Measurements from ENCODE around the gene PTPMT1.

The PTPMT1 gene

DNA sequence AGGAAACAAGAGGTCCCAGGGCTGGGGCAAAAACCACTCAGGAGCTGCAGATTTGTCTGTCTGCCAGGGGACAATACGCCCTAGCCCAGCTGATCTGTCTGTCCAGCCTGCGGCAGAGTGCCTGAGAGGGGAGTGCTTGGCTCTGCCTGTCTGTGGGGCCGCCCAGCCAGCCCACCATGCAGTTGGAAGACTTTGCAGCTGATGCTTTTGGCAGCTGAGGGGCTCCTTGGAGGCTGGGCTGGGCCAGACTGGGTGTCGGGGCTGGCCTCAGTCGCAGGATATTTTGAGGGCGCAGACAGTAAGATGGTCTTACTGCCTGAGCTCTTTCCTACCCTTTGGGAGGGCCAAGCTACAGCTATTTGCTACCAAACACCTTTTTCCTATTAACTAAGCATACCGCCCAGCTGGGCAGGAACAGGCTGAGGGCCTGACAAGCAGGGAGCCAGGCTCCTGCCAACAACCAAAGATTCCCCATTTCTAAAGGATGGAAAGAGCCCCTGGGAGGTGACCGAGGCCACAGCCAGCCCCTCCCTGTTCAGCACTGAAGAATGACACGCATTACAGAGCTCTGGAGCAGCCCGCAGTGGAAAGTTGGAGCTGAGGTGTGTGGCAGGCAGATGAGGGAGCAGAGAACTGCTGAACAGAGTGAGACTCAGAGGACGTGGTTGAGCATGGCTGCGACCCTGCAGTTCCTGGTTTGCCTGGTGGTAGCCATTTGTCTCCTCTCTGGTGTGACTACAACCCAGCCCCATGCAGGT lies 20.9 kb downstream of the PTPMT1 start, which contains the start of gene FAM180B:
TSS of gene FAM180B (plus strand) at position 581 of the 758 bp plus-strand sequence. CDS start at position 672, 91 bp downstream.
- no peak for DNase-seq

- no peak for DNase-seq
These were observed 21.8 kb downstream of the PTPMT1 start for GRCh38 chr11:47587039-47587716.

DNA sequence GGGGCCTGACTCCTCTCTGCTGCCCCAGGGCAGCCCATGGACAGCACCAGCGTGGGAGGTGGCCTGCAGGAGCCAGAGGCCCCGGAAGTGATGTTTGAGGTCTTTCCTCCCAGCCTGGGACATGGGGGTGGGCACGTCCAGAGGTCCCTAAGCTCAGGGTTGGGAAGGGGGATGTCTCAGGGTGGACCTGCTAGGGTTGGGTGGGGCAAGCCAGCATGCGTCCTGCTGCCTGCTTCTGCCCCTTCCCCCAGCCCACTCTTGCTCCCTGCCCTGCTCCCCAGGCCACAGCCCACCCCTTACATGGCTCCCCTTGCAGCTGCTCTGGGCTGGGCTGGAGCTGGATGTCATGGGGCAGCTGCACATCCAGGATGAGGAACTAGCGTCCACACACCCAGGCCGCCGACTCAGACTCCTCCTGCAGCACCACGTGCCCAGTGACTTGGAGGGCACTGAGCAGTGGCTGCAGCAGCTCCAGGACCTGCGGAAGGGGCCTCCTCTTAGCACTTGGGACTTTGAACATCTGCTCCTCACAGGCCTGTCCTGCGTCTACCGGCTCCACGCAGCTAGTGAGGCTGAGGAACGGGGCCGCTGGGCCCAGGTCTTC lies 22.4 kb downstream of the PTPMT1 start:
- no peak for DNase-seq

GRCh38 chr11:47589118-47589517 lies 23.7 kb downstream of the PTPMT1 start:
- no peak for DNase-seq

DNA sequence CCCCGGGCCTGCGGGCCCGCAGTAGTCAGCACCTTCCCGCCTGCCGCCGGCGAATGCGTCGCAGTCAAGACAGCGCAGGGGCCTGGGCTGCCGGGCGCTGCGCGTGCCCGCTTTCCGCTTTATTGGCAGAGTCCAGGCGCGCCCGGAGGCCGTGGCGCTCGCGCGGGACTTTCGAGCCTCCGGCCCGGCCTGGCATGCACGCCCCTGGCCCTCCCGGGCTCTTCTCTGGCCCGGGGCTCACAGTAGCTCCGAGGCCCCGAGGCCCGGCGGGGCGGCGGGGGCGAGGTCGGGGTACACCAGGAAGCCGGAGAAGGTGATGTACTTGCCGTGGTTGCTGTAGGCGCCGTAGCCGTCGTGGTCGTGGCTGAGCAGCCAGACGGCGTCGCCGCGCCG lies 24.2 kb downstream of the PTPMT1 start:
- no peak for DNase-seq

DNA sequence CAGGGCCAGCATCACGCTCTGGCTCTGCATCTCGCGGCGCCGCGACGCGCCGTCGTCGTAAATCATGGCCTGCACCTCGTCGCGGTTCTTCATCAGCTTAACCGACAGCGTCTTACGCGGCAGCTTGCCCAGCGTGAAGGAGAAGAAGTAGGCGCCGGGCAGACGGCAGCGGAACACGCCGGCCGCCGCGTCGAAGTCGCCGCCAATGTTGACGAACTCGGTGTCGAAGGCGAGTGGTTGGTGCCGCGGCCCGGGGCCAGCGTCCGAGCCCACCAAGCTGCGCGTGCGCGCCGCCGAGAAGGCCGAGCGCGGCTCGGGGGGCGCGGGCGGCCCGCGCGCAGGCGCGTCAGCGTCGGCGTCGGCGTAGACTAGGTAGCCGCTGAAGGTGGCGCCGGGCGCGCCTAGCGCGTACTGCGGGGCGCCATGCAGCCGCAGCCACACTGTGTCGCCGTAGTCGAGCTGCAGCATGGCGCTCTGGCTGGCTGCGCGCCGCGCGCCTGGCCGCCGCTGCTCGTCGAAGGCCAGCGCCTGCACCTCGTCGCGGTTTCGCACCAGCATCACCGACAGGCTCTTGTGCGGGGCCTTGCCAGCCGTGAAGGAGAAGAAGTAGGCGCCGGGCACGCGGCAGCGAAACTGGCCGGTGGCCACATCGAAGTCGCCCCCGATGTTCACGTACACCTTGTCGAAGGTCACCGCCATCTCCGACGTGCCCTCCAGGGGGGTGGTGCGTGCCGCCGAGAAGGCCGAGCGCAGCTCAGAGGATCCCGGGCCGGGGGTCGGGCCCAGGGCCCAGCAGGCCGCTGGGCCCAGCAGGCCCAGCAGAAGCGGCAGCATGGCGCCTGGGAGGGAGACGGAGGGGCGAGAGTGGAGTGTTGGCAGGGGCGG lies 24.8 kb downstream of the PTPMT1 start:
- DNase-seq: no peak

DNA sequence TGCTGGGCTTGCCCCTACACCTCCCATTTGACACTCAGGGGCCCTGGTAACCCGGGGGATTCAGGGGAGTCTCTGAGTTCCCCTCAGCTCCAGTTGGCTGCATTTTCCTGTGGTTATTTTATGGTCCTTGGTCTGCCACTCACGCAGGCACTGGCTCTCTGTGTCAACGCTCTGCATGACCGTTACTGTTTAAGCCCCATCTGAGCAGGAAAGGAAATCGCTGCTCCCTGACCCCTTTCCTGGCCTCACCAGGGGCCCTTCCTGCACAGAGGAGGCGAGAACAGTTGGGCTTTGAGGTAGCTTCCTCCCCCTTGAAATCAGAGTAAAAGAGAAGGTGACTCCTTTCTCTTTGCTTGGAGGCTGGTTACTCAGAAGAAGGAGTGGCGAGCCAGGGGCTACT lies 26.4 kb downstream of the PTPMT1 start:
- DNase-seq: no peak

GRCh38 chr11:47592251-47592650 lies 26.9 kb downstream of the PTPMT1 start:
- no peak for DNase-seq

DNA sequence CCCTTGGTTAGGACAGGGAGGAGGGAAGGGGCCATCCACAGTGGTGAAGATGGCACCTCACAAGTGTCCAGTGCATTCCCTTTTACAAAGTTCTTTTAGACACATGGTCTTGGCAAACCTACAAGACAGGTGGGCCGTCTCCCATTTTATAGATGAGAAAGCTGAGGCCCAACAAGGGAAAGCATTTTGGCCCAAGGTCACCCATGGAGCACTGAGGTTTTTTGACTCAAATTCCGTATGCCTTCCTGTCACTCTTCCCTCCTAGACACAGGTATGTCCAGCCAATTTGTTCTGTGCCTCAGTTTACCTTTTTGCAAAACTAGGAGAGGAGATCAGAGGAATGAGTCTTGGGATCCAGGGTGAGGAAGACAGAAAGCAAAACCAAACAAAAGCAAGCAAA lies 27.6 kb downstream of the PTPMT1 start:
- DNase-seq: no peak

DNA sequence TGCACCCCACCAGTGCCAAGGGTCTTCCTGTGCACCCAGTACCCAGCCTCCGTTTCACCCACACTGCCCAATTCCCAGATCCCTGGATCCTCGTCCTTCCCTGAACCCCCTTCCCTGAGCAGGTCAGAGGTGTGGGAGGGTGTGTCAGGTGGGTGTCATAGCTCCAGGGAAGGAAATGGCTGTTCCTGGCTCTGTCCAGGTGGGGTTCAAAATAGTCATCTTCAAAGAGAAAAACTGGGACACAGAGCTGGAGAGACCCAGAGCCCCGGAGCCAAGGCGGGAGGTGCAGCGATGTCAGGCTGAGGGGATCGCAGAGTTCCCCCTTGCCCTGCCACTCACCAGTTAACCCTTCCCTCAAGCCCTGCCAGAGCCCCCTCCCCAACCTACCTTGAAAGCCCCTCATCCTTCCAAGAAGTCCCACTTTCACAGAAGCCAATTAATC lies 28.1 kb downstream of the PTPMT1 start:
- no peak for DNase-seq

- DNase-seq: no peak
These were observed 28.8 kb downstream of the PTPMT1 start, which contains the start of gene C1QTNF4 for GRCh38 chr11:47593934-47594855. C1QTNF4 (minus strand) TSS chr11:47594411; CDS start chr11:47590810, 3,601 bp downstream.

- DNase-seq: no peak
These were observed 29.6 kb downstream of the PTPMT1 start for GRCh38 chr11:47595029-47595428.

DNA sequence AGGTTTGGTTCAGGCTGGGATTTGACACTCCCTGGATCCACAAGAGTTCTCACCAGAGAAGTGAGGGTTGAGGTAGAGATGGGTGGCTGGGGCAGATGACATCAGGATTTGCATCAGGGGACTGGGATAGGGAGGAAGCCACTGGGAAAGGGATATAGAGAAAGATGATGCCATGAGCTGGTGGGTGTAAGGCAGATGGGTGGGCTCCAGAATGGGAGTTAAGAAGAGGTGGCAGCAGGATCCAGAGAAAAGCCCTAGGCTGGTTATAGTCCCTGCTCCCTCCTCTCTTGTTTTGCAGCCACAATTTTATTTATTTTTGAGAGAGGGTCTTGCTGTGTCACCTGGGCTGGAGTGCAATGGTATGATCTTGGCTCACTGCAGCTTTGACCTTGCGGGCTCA lies 30.6 kb downstream of the PTPMT1 start:
- DNase-seq: no peak

DNA sequence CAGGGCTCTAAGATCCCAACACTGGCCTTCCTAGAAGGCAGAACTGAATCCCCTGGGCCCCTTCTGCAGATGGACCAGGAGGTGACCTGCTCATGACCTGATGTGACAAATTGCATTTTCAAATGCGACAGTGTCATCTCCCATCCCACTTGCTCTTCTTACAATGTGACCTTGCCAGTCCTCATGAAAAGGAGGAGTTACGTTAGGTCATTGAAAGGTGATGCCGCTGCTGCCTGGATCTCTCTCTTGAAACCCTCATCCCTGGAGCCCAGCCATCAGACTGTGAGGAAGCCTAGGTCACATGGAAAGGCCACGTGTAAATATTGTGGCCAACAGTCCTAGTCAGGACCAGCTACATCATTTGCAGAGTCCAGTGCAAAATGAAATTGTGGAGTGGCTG lies 34.5 kb downstream of the PTPMT1 start:
- DNase-seq: no peak

- DNase-seq: no peak
These were observed 37.9 kb downstream of the PTPMT1 start for GRCh38 chr11:47603295-47603694.

DNA sequence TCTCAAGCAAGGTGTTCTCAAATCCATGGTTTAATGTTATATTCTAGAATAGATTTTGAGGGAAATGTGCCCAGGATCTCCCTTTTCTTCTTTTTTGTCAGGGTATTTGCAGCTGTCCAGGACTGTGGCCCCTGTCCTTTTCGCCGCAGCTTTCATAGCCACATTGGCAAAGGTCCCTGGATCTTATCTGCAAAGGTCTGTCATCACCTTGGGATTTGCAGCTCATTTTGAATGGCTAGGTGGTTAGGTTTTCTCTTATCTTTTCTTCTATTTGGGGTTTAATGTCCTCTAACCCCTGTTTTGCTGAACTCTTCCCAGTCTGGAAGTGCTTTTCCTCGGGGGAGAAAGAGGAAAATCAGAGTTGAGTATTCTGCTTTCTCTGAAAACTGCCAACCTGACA lies 40.5 kb downstream of the PTPMT1 start:
- DNase-seq: no peak

DNA sequence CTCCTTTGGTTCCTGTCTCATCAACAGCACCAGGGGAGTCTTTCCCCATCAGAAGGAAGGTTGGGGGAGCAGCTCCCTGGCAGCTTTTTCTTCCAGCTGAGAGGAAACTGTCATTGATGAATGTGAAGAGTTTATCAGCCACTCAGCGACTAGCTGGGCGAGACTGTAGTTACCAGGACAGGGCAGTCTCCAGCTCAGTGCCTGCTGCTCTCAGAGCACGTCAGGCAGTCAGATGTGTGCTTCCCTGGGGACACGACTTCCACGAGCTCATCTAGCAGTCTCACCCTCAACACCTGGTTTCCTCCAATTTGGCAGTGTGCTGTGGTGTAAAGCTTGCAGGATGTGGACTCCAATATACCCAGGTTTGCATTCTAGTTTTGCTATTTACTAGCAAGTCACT lies 41.3 kb downstream of the PTPMT1 start:
- DNase-seq: no peak

DNA sequence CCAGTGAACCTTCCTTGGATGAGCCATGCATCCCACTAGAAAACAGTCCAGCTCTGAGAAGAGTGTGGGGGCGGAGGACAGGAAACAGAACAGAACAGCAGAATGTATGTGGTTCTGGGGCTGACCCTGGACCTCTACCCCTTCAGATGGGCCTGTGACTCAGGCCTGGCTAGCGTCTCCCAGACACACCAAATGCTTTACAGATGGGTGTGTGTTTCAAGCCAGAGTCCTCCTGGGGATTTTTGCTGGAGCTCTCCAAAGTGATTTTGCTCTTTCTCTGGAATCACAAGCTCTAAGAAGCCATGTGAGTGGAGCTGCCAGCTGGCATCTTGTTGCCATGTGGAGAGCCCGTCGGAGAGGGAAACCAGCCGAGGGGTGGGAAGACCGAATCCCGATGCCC lies 42.0 kb downstream of the PTPMT1 start:
- DNase-seq: no peak

DNA sequence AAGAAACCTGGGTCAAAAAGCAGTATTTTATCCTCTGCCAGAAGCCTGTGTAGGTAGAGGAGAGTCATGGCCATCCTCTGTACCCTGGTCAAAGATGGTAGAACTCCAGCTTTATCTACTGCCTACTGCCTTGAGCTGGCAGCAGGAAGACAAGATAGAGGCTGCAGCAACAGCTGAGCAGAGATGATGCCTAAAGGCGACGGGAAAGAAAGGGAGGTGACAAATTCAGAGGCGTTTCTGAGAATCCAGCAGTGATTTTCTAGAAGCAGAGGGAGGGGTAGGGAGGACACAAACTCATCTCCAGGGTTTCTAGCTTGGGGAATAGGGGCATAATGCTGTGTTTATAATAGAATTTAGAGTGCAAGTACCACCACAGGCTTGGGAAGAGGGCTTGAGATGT lies 44.3 kb downstream of the PTPMT1 start:
- no peak for DNase-seq

GRCh38 chr11:47611348-47611794 lies 46.0 kb downstream of the PTPMT1 start:
- no peak for DNase-seq

DNA sequence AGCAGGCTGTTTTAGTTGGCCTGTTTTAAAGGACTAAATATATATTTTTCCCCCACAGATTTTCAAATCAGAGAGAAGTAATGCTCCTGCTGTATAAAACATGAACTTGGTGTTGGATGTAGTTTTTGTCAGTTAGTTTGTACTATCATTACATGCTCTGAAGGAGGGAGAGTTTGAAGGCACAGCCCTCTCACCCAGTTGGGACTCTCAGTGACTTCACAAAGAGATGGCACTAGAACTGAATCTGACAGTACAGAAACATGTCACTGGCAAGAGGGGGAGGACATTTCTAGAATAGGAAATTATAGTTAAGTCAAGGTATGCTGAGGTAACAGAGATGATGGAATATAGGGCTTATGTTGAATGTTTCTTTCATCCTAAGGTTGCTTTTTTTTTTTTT lies 49.9 kb downstream of the PTPMT1 start:
- DNase-seq: no peak

Data from cerebellar nuclear complex (tissue), 1 donor.